Kidney capillary endothelial cell (primary cell): ENCODE data around the gene CCL21.

ENCODE experiments used
- DNase-seq: peaks from one replicate; pipeline ENCODE4 v3.0.0-alpha.2; 2018; ENCODE audit warnings: low spot score

The CCL21 gene

DNA sequence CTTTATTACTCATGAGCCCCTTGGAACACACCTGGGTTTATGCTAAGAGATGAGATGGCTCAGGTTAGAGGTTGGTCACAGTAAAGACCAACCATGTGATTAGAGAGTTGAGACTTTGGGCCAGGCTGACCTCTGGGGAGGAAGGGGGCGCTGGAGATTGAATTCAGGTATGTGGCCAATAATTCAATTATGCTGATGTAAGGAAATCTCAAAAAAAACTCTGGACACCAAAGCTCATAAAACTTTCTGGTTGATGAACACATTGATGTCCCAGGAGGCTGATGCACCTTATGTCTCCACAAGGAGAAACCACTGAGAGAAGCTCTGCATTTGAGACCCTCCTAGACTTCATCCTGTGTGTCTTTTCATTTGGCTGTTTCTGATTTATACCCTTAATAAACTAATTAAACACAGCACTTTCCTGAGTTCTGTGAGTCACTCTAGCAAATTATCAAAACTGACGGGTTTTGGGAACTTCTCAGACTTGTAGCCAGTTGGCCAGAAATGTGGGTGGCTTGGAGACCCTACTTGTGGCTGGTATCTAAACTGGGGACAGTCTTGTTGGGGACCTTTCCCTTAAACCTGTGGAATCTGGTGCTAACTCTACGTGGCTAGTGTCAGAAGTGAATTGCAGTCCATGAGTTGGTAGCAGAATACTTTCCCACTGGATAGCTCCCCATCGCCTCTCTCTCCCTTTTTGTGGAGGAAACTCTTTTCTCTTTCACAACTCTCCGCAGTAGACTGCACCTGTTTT lies 40.0 kb downstream of the CCL21 start:
- DNase-seq: no peak

- DNase-seq: peak; percentile 89
Observed at GRCh38 chr9:34665381-34666250, 44.3 kb downstream of the CCL21 start.

DNA sequence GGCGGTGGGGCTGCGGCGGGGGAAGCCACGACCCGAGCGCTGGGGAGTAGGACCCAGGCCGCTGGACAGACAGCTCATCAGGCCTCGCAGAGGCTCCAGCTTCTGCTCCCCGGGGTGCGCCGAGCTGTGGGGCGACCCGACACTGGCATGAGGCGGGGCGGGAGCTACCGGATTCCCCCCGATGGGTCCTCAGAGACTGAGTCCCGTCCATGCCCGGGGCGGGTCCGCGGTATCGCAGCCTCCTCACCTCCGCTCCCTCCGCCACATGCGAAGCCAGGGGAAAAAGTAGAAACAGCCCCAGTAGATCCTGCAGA lies 44.9 kb downstream of the CCL21 start:
- no peak for DNase-seq

DNA sequence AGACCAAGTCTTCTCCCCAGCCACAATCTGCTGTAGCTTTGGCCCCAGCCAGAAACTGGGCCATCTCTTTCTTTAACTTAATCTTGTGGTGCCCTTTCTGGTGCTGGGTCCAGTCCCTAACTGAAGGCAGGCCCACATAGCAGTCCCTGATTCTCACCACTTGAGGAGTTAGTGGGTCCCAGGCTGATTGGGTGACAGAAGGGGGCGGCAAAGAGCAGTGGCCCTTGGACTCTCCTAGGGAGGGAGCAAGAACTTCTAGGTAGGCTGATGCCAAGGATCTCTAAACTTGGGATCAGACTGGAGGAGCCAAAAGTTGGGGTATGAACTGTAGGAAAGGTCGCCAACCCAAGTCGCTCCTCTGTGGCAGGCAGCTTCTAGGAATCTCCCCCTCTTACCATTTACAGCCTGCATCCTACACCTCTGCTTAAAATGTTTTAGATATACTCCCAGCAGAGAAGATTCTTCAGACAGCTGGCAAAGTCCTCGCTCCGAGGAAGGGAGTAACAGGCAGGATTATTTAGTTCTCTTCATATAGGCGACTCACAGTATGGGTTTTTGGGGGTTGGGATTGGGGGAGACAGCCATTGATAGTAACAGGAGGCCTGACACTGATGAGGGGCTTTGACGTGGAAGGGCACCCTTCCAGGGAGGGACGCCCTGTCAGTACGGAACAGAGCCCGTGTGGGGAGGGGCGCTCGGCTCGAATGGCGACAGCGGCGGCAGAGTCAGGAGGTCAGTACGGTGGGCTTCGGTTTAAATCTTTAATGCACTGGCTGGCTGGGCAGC lies 45.5 kb downstream of the CCL21 start:
- peak; percentile 72 for DNase-seq

- DNase-seq: no peak
Observed at GRCh38 chr9:34663303-34663605, 46.7 kb downstream of the CCL21 start.

GRCh38 chr9:34662526-34663302 lies 47.2 kb downstream of the CCL21 start, which contains the start of gene CCL27:
Gene CCL27, minus strand, starts transcription at chr9:34662657. Its CDS starts 24 bp downstream, at chr9:34662633.
- DNase-seq: no peak

DNA sequence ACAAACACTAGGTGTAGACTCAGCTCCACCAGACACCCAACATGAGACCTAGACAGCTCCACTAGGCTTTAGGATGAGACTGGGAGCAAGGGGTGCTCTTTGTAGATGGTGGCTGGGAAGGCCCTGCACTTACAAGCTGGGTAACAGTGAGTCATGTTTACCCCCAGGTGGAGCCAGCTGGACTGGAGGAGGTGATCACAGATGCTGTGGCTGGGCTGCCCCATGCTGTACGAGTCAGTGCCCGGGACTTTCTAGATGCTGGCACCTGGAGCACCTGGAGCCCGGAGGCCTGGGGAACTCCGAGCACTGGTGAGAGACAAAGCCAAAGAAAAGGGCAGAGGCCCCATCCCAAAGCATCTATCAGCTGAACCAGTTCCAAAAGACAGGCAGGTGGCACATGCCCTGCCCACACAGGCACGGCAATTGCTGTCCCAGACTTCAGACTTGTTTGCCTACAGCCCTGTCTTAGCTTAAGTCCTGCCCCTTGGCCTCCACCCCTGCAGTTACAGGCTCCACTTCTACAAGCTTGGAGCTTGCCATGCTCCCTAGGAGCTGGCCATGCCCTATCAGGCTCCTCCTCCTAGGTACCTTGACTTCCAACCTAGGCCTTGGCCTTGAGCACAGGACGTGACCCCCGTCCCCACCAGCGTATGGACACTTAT lies 50.2 kb downstream of the CCL21 start:
- DNase-seq: no peak
